Mammary epithelial cell (primary cell): ENCODE measurements around the gene PRIMA1.

ENCODE experiments used
- EZH2 ChIP-seq: IDR thresholded peaks from 2 replicates; pipeline ENCODE4 v1.6.1; 2012; ENCODE audit warnings: low read length, inconsistent platforms, borderline replicate concordance
- TF ChIP-seq, protein P1 (sequence below), 2 donors: IDR thresholded peaks in 1 of 2; conservative IDR thresholded peaks in 1 of 2; 2 replicates each; pipeline ENCODE4 v1.5.1; 2011 to 2012; ENCODE audit warnings: inconsistent platforms in 2 of 2, low read length in 2 of 2, mild to moderate bottlenecking in 2 of 2, control low read depth in 1 of 2, low read depth in 1 of 2; ENCODE audit not compliant: insufficient read depth in 1 of 2; ENCODE audit errors: extremely low read depth in 1 of 2

DNA sequence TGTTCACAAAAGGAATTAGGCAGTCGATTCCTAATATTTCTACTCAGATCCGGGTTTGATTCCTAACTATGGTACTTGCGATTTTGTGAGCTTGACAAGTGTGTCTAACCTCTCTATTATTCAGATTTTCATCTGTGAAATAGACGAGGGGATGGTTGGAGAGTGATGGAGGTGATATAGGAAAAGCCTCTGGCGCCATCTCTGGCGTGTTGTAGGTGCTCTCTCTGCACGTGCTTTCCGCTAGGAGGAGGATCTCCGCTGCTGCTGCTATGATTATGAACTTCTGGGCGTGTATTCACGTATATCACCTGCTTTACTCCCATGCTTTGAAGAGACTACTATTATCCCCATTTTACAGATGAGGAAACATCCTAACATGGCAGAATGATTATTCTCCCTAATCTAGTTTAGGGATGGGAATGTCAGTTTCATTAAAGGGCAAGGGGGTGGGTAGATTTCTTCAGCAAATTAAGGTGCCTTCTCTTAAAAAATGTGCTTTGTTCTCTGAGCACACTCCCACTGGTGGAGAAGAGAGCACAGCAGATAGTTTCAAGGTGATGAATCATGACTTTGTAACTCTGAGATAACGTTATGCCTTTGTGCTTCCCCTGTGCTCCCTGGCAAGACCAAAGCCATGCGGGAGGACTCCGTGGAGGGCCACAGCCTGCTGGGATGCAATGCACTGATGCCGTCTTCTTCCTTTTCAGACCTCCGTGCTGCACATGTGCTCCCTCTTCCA is 97.1 kb downstream of the PRIMA1 start:
- TF ChIP-seq, protein P1, sequence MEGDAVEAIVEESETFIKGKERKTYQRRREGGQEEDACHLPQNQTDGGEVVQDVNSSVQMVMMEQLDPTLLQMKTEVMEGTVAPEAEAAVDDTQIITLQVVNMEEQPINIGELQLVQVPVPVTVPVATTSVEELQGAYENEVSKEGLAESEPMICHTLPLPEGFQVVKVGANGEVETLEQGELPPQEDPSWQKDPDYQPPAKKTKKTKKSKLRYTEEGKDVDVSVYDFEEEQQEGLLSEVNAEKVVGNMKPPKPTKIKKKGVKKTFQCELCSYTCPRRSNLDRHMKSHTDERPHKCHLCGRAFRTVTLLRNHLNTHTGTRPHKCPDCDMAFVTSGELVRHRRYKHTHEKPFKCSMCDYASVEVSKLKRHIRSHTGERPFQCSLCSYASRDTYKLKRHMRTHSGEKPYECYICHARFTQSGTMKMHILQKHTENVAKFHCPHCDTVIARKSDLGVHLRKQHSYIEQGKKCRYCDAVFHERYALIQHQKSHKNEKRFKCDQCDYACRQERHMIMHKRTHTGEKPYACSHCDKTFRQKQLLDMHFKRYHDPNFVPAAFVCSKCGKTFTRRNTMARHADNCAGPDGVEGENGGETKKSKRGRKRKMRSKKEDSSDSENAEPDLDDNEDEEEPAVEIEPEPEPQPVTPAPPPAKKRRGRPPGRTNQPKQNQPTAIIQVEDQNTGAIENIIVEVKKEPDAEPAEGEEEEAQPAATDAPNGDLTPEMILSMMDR (conservative IDR thresholded peaks at IDR 0.05 in 1 of 2, IDR thresholded peaks at IDR 0.05 in 1 of 2; ENCODE audit: extremely low read depth in 1 of 2, insufficient read depth in 1 of 2, low read depth in 1 of 2, low read length in 2 of 2), result no peak
- no peak for TF ChIP-seq EZH2
